ENCODE data around the gene PTPN21. TPM values are rescaled to one million over a fixed set of nuclear protein-coding genes. Genes with fewer than 3 reads are reported as not detected.

Gene PTPN21
- total and polyA plus RNA-seq, 2 of the 13 experiments (the other 11 are each of a cell fraction or from before 2014, with no cell fraction given) = 2.0 to 3.7 TPM

DNA sequence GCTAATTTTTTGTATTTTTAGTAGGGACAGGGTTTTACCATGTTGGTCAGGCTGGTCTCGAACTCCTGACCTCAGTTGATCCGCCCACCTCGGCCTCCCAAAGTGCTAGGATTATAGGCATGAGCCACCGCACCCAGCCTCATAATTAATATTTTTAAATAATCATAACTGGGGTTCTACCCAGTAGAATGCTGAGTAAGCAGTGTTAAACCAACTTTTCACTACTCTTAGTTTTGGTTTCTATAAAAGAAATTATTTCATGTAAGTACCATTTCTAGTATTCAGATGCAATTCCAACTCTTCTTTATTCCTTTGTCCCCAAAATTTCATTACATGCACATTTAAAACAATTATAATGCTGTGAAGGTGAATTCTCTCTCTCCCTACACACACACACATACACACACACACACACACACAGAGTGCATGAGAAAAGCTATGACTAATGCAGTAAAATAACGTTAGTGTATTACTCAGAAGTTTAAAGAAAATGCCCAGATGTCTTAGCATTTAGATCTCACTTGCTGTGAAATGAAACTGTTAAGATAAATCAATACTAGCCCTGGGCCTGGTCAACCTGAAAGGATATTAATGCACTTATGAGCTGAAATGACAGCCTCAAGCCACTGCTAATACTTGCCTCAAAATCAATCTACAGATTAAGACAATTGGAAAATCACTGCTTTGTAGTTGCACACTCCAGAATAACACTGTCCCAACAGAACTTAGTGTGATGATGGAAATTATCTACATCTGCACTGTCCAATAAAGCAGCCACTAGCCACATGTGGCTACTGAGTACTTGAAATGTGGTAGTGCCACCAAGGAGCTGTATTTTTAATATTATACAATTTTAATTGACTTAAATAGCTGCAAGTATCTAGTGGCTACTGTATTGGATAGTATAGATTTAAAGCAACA lies 36.0 kb downstream of the PTPN21 start:
- intact Hi-C loops (cut with micrococcal nuclease; ENCODE audit: unreplicated experiment) = no loop called here
- no TSS peak for BruUV-seq (replicated peaks)
- 88% methylated on average over 5 of the region's 5 CpGs for WGBS (ENCODE audit: low lambda C conversion rate)
- in situ Hi-C loops (cut with HindIII; ENCODE audit: extremely low pct_ligation_motif_present, low pct_unique_long_range_greater_than_20kb) = no loop called here
- Histone ChIP-seq H3K27ac (ENCODE audit: extremely low read length, insufficient read depth, low read length) (no peak overlapping the region), H3K4me2 (ENCODE audit: low read depth, low read length) (no peak overlapping the region), H3K4me1 (ENCODE audit: insufficient read depth, low read length) (peaks cover 21% of the 10 kb centered on the region), H2AFZ (ENCODE audit: low read length) (no peak overlapping the region), H3K36me3 (replicated peaks in 1 of 2; ENCODE audit: control insufficient read depth in 1 of 2, insufficient read depth in 2 of 2, low read length in 2 of 2) (no peaks in the 10 kb centered on the region), H4K20me1 (ENCODE audit: insufficient read depth, low read length) (no peaks in the 10 kb centered on the region), H3K79me2 (ENCODE audit: insufficient read depth, low read length) (no peaks in the 10 kb centered on the region), H3K9me3 (ENCODE audit: low read length) (no peaks in the 10 kb centered on the region), H3K27me3 (ENCODE audit: control insufficient read depth in 1 of 2, insufficient read depth in 2 of 2, low read length in 2 of 2) (no peaks in the 10 kb centered on the region), H3K9ac (ENCODE audit: insufficient read depth, low read depth, low read length) (no peak overlapping the region), H3K4me3 (replicated peaks in 1 of 3; ENCODE audit: insufficient read depth in 1 of 3, low read depth in 2 of 3, low read length in 3 of 3) (no peak overlapping the region)
- POLR2A ChIA-PET = no interaction called here
- CTCF ChIA-PET (ENCODE audit: low intra/inter-chr PET ratio, low total read pairs) = no interaction called here
- DNase-seq (ENCODE audit: low spot score) (no peak), ATAC-seq (no peak), FAIRE-seq (no peak)
- no peak for TF ChIP-seq MED8 (CRISPR knock-in tag; IDR thresholded peaks at IDR 0.05; ENCODE audit: insufficient replicate concordance)
- TF ChIP-seq, protein P1, sequence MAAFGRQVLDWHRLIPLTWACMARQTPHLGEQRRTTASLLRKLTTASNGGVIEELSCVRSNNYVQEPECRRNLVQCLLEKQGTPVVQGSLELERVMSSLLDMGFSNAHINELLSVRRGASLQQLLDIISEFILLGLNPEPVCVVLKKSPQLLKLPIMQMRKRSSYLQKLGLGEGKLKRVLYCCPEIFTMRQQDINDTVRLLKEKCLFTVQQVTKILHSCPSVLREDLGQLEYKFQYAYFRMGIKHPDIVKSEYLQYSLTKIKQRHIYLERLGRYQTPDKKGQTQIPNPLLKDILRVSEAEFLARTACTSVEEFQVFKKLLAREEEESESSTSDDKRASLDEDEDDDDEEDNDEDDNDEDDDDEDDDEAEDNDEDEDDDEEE (CRISPR knock-in tag; IDR thresholded peaks at IDR 0.05) = no peak
- no peak for TF ChIP-seq REPIN1 (CRISPR knock-in tag; IDR thresholded peaks at IDR 0.05; ENCODE audit: borderline replicate concordance, low read depth)
- TF ChIP-seq ARNT (IDR thresholded peaks at IDR 0.05) = no peak
- TF ChIP-seq, protein P2, sequence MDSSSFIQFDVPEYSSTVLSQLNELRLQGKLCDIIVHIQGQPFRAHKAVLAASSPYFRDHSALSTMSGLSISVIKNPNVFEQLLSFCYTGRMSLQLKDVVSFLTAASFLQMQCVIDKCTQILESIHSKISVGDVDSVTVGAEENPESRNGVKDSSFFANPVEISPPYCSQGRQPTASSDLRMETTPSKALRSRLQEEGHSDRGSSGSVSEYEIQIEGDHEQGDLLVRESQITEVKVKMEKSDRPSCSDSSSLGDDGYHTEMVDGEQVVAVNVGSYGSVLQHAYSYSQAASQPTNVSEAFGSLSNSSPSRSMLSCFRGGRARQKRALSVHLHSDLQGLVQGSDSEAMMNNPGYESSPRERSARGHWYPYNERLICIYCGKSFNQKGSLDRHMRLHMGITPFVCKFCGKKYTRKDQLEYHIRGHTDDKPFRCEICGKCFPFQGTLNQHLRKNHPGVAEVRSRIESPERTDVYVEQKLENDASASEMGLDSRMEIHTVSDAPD (CRISPR knock-in tag; IDR thresholded peaks at IDR 0.05) = no peak
- TF ChIP-seq, protein P3, sequence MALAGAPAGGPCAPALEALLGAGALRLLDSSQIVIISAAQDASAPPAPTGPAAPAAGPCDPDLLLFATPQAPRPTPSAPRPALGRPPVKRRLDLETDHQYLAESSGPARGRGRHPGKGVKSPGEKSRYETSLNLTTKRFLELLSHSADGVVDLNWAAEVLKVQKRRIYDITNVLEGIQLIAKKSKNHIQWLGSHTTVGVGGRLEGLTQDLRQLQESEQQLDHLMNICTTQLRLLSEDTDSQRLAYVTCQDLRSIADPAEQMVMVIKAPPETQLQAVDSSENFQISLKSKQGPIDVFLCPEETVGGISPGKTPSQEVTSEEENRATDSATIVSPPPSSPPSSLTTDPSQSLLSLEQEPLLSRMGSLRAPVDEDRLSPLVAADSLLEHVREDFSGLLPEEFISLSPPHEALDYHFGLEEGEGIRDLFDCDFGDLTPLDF (CRISPR knock-in tag; IDR thresholded peaks at IDR 0.05) = no peak
- no peak for TF ChIP-seq PAWR (CRISPR knock-in tag; IDR thresholded peaks at IDR 0.05; ENCODE audit: borderline replicate concordance)
- TF ChIP-seq, protein P4, sequence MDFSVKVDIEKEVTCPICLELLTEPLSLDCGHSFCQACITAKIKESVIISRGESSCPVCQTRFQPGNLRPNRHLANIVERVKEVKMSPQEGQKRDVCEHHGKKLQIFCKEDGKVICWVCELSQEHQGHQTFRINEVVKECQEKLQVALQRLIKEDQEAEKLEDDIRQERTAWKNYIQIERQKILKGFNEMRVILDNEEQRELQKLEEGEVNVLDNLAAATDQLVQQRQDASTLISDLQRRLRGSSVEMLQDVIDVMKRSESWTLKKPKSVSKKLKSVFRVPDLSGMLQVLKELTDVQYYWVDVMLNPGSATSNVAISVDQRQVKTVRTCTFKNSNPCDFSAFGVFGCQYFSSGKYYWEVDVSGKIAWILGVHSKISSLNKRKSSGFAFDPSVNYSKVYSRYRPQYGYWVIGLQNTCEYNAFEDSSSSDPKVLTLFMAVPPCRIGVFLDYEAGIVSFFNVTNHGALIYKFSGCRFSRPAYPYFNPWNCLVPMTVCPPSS (IDR thresholded peaks at IDR 0.05) = no peak
- peak; percentile 65 to 85; a peak in 3 of 4 replicates for TF ChIP-seq MAFK (conservative IDR thresholded peaks at IDR 0.05 in 1 of 2, IDR thresholded peaks at IDR 0.05 in 1 of 2; ENCODE audit: low read length in 2 of 2)
- TF ChIP-seq MAFF (IDR thresholded peaks at IDR 0.05; ENCODE audit: low read depth, low read length) = peak; percentile 70
- TF ChIP-seq, protein P5, sequence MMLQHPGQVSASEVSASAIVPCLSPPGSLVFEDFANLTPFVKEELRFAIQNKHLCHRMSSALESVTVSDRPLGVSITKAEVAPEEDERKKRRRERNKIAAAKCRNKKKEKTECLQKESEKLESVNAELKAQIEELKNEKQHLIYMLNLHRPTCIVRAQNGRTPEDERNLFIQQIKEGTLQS (CRISPR knock-in tag; IDR thresholded peaks at IDR 0.05) = no peak
- no peak for TF ChIP-seq MYC (CRISPR knock-in tag; IDR thresholded peaks at IDR 0.05; ENCODE audit: borderline replicate concordance)
- no peak for TF ChIP-seq HMG20B (CRISPR knock-in tag; conservative IDR thresholded peaks at IDR 0.05)
- TF ChIP-seq SMC3 (IDR thresholded peaks at IDR 0.05; ENCODE audit: low read length) = no peak
